KMS-11 (cell line): ENCODE data around the gene KRT79.

ENCODE experiments used
- H2AFZ ChIP-seq: fragments of 200-600 bp; sonication (generic); 2 replicates; pipeline ENCODE4 v1.6.1; 2016; ENCODE audit warnings: antibody characterized with exemption, mixed run types, low read depth
- H3K27ac ChIP-seq: fragments of 200-600 bp; sonication (generic); 2 replicates; pipeline ENCODE4 v1.6.1; 2016; ENCODE audit warnings: mild to moderate bottlenecking, mixed run types
- H3K27me3 ChIP-seq: fragments of 200-600 bp; sonication (generic); 2 replicates; pipeline ENCODE4 v1.6.1; 2017; ENCODE audit warnings: mild to moderate bottlenecking, low read depth, mixed run types, moderate library complexity; ENCODE audit not compliant: insufficient read depth
- H3K36me3 ChIP-seq: fragments of 200-600 bp; sonication (generic); 2 replicates; pipeline ENCODE4 v1.6.1; 2017; ENCODE audit warnings: mild to moderate bottlenecking, mixed run types; ENCODE audit not compliant: insufficient read depth
- H3K4me1 ChIP-seq: fragments of 200-600 bp; sonication (generic); 2 replicates; pipeline ENCODE4 v1.6.1; 2016; ENCODE audit warnings: mild to moderate bottlenecking, low read depth, mixed run types; ENCODE audit not compliant: poor library complexity, severe bottlenecking
- H3K4me2 ChIP-seq: fragments of 200-600 bp; sonication (generic); 2 replicates; pipeline ENCODE4 v1.7.0; 2016; ENCODE audit warnings: mild to moderate bottlenecking, mixed run types
- H3K4me3 ChIP-seq: fragments of 200-600 bp; sonication (generic); IDR thresholded peaks from 2 replicates; pipeline ENCODE4 v1.6.1; 2017; ENCODE audit warnings: low read depth, low read length, mixed read lengths; ENCODE audit not compliant: insufficient read depth
- H3K79me2 ChIP-seq: fragments of 200-600 bp; sonication (generic); 2 replicates; pipeline ENCODE4 v1.6.1; 2016; ENCODE audit warnings: low read depth, mixed run types; ENCODE audit not compliant: insufficient read depth
- H3K9ac ChIP-seq: fragments of 200-600 bp; sonication (generic); 2 replicates; pipeline ENCODE4 v1.6.1; 2016; ENCODE audit warnings: mild to moderate bottlenecking, mixed run types
- H4K20me1 ChIP-seq: fragments of 200-600 bp; sonication (generic); 2 replicates; pipeline ENCODE4 v1.6.1; 2016; ENCODE audit warnings: mild to moderate bottlenecking, mixed run types; ENCODE audit not compliant: insufficient read depth
- CTCF ChIP-seq: fragments of 200-600 bp; sonication (generic); conservative IDR thresholded peaks from 2 replicates; pipeline ENCODE4 v1.6.1; 2017; ENCODE audit warnings: low read depth, mild to moderate bottlenecking, antibody characterized with exemption, low read length, moderate library complexity, mixed read lengths

KRT79 gene

GRCh38 chr12:52825961-52826360 lies 8.2 kb downstream of the KRT79 start:
- TF ChIP-seq CTCF: no peak
- Histone ChIP-seq H4K20me1 (no peaks in the 10 kb centered on the region), H3K4me2 (no peak overlapping the region), H3K4me3 (no peak overlapping the region), H2AFZ (no peak overlapping the region), H3K79me2 (no peaks in the 10 kb centered on the region), H3K9ac (no peak overlapping the region), H3K36me3 (no peaks in the 10 kb centered on the region), H3K4me1 (no peaks in the 10 kb centered on the region), H3K27me3 (peaks cover 51% of the 10 kb centered on the region), H3K27ac (no peak overlapping the region)

DNA sequence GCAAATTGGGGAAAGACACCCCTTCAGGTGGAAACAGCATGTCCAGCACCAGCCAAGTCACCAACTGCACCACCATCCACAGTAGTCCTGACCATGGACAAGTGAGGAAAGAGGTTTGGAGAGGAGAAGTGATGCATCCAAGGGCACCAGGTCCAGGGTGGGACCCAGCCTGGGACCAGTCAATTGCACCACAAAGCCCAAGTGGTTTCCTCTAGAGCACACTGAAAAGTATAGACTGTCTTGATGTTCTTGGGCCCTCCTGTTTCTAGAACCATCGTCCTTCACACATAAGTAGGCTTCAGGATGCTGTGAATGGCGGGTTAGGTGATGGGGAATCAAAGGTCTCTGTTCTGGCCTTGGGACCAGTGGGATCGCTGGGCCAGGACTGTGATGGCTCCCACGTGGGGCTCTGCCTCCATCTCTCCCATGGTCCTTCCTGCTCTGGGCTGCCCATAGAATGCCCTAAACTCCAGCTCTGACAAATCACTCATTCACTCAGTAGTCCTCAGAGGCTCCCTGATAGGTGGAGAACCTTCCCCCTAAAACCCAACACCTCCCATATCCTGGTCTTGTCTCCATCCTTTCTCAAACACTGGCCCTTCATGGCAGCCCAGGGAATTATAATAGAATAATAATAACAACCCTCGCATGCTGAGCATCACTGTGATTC lies 9.2 kb downstream of the KRT79 start:
- Histone ChIP-seq H4K20me1 (no peaks in the 10 kb centered on the region), H3K27ac (no peak overlapping the region), H2AFZ (no peak overlapping the region), H3K27me3 (peaks cover 52% of the 10 kb centered on the region), H3K9ac (no peak overlapping the region), H3K4me2 (no peak overlapping the region), H3K36me3 (no peaks in the 10 kb centered on the region), H3K79me2 (no peaks in the 10 kb centered on the region), H3K4me1 (no peaks in the 10 kb centered on the region), H3K4me3 (no peak overlapping the region)
- no peak for TF ChIP-seq CTCF

GRCh38 chr12:52823761-52824450 lies 10.2 kb downstream of the KRT79 start:
- H3K4me1 ChIP-seq: no peaks in the 10 kb centered on the region
- H3K4me3 ChIP-seq: no peak overlapping the region
- no peaks in the 10 kb centered on the region for H3K36me3 ChIP-seq
- H3K27me3 ChIP-seq: peaks cover 50% of the 10 kb centered on the region
- no peak overlapping the region for H2AFZ ChIP-seq
- H4K20me1 ChIP-seq: no peaks in the 10 kb centered on the region
- H3K27ac ChIP-seq: no peak overlapping the region
- no peak overlapping the region for H3K9ac ChIP-seq
- H3K79me2 ChIP-seq: no peaks in the 10 kb centered on the region
- H3K4me2 ChIP-seq: no peak overlapping the region
- TF ChIP-seq CTCF: no peak

GRCh38 chr12:52822771-52823510 lies 11.2 kb downstream of the KRT79 start:
- no peaks in the 10 kb centered on the region for H4K20me1 ChIP-seq
- no peak overlapping the region for H3K27ac ChIP-seq
- H3K79me2 ChIP-seq: no peaks in the 10 kb centered on the region
- no peak for TF ChIP-seq CTCF
- no peak overlapping the region for H3K9ac ChIP-seq
- H3K4me3 ChIP-seq: no peak overlapping the region
- H2AFZ ChIP-seq: no peak overlapping the region
- no peaks in the 10 kb centered on the region for H3K4me1 ChIP-seq
- no peaks in the 10 kb centered on the region for H3K36me3 ChIP-seq
- H3K27me3 ChIP-seq: peaks cover 52% of the 10 kb centered on the region
- no peak overlapping the region for H3K4me2 ChIP-seq
